Activated T-helper 9 cell treated with anti-CD3 and anti-CD28 coated beads, Interleukin-2, amount 50 U/mL, for 16 hours (primary cell): ENCODE measurements around the gene CCT2.

Experiments
- DNase-seq: peaks from one replicate; pipeline ENCODE4 v3.0.0-alpha.2; 2020; ENCODE audit warnings: low read depth

Gene CCT2

DNA sequence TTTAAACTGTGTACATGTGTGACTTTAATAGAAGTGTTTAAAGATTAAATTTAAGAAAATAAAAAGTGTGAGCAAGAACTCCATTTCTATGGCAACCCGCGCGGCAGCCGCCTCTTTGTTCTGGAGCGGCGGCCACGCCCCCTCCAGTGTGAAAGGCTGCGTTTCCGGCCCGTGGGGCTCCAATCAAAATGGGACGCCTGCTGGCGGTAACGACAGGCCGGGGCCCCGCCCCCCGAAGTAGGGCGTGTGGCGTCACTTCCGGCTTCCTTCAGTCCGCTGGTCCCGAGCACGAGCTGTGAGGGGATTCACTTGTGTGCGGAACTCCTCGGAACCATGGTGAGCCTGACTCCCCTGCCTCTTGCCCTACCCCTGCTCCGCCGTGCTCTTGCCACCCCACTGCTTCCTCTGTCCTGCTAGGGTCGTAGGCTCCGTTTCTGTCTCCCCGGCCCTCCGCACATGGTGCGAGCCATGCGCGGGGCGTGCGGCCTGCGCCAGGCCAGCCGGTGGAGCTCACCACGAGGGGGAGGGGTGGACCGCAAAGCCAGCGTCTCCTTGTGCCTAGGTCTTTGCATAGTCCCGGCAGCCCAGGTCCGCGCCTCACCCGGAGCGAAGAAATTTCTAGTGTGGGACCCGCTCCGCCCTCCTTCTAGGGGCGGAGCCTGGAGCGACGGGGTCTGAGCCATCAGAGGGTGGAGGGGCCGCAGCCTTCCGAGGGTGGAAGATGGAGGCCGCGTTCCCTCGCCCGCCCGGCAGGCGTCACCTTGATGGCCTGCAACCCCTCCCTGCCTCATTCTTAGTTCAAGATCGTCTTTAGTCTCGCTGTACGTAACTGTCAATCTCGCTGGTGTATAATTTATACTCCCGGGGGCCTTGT lies at the start of gene CCT2:
Gene CCT2, plus strand, starts transcription at position 271 of the 874 bp plus-strand sequence. Its CDS starts 63 bp downstream, at position 334.
- peak; percentile 96 for DNase-seq

DNA sequence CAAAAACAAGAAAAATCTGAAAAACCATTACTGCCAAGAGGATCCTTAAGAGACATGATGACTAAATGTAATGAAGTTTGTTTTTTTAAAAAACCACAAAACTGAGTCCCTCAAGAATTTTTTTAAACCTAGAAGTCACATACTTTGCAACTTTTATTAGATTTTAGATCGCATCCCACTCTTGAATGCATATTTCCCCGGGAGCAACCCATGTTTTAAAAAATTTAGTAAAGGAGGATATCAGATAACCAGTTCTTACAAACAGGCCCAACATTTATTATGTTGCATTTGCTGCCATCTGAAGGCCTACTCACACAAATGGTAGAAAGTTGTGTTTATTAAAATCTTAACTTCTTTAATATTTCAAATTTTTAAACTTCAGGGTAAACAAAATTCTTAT lies 44.3 kb upstream of the CCT2 start:
- DNase-seq, result no peak

DNA sequence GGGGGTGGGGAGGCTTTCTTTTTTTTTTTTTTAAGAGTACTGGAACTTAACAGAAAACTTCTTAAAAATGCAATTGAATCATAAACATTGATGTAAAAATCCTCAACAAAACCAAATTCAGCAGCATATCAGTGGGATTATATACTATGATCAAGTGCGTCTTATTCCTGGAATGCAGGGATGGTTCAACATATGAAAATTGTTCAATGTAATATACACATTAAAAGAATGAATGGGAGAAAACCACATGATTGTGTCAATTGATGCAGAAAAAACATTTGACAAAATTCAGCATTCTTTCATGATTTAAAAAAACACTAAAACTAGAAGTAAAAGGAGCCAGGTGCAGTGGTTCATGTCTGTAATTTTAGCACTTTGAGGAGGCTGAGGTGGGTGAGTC lies 41.2 kb upstream of the CCT2 start:
- no peak for DNase-seq

DNA sequence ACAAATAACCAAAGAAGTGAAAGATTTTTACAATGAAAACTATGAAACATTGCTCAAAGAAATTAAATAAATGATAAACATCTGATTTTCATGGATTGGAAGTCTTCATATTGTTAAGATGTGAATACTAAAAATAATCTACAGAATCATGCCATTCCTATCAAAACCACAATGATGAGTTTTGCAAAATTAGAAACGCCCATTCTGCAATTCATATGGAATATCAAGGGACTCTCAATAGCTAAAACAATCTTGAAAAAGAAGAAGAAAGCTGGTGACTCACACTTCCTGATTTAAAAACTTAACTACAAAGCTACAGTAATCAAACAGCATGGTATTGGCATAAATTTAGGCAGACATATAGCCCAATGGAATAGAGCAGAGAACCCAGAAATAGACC lies 40.2 kb upstream of the CCT2 start:
- DNase-seq, result no peak

DNA sequence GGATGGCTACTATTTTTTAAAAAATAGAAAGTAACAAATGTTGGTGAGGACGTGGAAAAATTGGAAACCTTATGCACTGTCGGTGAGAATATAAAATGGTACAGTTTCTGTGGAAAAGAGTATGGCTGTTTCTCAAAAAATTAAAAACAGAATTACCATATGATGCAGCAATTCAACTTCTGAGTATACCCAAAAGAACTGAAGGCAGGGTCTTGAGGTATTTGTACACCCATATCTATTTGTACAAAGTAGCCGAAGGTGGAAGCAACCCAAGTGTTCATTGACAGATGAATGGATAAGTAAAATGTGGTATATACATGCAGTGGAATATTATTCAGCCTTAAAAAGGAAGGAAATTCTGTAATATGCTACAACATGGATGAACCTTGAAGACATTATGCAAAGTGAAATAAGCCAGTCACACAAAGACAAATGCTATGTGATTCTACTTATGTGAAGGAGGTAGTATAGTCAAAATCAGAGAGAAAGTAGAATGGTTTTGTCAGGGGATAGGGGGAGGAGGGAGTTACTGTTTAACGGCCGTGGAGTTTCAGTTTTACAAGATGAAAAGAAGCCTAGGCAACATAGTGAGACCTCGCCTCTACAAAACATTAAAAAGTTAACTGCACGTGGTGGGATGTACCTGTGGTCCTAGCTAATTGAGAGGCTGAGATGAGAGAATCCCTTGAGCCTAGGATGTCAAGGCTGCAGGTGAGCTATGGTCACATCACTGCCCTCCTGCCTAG lies 38.4 kb upstream of the CCT2 start:
- DNase-seq, result no peak

DNA sequence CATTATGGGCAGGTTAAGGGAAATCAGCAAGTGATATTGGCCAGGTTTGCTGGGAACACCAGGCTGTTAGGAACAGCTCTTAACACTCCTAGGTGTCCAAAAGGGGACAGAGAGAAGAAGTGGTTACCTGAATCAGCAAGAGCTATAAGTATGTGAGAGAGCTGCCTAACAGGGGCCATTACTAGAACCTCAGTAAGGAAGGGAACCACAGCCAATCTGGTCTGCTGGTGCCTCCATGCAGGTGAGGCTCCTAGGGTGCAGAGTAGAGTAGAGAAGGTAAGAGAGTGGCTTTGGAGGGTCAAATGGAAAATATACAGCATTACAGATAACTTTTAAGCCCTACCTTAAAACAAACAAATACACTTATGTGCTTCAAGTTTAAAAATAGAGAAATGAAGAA lies 36.6 kb upstream of the CCT2 start:
- no peak for DNase-seq

DNA sequence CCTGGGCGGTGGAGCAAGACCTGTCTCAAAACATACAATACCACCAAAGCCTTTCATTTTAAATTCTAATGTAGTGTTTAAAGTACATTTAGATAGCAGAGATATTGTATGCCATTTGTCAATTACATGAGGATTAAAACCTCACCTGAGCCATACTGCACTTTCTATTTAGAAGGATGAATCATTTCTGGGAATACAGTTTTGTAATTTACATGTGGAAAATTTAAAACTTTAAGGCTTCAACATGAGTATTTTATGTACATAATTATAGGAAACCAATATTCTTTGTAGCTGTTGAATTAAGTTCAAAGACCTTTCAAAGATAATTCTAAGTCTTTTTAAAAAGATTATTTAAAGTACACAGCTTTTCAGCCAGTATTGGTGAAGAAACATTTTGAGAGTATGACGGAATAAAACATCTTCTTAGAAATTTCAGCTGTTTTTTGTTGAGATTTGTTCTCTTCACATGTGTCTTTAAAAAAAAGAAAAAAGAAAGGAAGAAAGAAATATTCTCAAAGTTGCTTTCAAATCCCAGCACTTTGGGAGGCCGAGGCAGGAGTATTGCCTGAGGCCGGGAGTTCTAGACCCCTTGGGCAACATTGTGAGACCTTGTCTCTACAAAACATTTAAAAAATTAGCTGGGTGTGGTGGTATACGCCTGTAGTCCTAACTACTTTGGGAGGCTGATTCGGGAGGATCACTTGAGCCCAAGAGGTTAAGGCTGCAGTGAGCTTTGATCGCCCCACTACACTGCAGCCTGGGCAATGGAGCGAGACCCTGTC lies 34.5 kb upstream of the CCT2 start:
- DNase-seq, result no peak

DNA sequence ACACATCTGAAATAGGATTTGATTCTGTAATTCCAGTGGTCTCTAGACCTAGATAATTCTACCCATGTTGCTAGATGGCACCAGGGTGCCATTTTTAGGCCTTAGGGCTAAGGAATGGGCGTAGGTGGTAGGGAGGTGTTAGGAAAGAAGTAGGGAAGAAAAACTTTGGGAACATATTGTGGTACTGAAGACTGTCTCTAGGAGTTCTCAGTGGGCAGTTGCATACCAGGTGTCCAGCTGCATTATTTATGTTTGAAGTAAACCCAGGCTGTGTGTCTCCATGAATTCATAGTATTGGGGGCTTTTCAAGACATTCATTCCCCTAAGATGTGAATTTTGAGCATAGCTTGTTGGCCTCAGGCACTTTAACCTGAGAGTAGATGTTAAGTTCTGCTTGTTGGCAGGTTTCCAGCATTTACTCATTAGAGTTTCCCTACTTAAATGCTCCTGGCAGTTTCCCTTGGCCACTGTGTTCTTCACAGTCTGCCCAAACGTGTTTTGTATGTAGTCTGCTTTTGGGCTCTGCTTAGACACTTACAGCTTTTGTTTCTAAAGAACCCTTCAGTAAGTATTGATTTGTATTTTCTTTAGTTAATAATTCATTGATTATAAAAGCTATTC lies 31.5 kb upstream of the CCT2 start:
- no peak for DNase-seq

DNA sequence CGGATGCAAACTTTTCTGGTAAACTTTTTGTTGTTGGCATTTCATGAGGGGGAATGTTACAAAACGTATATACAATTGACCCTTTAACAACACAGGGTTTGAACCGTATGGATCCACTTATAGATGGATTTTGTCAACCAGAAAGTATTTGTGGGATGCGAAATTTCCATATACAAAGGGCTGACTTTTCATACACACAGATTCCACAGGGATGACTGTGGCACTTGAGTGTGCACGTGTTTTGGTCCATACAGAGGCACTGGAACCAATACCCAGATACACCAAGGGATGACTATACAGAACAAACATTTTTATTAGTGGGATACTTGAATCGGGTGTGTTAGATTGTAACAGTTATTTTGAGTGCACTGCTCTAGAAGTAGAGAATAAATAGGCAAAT lies 29.8 kb upstream of the CCT2 start:
- no peak for DNase-seq

DNA sequence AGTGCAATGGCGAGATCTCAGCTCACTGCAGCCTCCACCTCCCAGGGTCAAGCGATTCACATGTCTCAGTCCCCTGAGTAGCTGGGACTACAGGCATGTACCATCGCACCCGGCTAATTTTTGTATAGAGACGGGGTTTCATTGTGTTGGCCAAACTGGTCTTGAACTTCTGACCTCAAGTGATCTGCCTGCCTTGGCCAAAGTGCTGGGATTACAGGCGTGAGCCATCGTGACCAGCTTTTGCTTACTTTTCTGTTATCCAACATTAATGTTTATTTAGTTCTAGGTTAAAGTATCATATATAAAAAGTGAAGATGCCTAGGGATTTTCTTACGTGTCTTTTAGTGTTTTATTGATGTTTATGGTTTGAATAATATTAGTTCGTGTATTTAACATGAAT lies 28.9 kb upstream of the CCT2 start:
- no peak for DNase-seq

DNA sequence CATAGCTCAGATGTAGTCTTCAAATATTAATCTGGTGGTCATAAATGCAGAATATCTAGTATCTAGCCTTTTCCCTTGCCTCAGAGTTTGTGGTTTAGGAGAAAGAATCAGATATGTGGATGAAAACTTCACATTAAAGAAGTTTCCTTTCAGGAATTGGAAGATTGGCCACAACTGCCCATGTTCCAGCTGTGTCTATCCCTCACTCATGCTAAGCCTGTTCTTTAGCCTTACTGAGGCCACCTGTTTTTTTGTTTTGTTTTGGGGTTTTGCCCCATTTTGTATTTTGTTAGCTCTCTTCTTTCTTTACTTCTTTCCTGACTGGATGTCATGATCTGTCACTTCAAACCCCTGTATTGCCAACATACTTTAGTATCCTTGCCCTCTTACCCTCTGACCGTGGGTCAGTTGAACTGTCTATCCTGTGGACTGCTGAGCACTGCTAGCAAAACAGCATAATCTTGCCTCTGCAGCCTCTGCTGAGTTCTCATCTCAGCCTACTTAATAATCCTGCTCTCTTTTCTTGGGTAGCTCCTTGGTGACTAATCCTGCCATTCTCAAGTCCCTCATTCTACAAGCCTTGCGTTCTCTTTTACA lies 22.0 kb upstream of the CCT2 start:
- no peak for DNase-seq

DNA sequence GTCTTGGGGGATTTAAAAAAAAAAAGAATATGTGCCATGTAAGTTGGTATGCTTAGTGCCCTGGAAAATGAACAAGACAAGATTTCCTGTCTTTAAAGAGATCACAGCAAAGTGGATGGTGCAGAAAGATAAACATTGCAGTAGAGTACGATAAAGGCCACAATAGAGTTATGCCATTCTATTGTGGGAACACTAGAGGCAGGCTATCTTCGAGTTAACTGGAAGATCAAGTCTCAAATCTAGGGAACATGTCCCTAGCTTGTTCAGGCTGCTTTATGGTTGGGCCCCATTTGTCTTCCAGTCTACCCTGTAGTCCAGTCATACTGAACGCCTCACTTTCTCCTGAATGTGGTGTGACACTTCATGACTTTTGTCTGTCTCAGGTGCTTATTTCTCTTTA lies 18.7 kb upstream of the CCT2 start:
- no peak for DNase-seq

DNA sequence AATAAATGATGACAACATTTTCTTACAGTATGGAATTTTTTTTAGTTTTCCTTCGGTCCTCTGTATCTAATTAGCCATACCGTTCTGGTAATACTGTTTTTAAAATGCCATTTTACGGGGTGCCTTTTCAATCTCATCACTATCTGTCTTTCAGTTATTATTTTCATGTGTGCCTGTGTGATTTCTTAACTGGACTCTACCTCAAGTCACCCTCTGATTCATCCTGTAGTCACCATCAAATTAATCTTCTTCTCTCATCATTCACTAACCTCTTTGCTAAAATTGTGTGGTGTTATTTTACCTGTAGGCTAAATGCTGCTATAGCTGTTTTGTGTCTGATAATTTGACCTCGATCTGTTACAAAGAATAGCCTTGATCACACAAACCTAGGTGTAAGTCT lies 16.0 kb upstream of the CCT2 start:
- DNase-seq, result no peak

DNA sequence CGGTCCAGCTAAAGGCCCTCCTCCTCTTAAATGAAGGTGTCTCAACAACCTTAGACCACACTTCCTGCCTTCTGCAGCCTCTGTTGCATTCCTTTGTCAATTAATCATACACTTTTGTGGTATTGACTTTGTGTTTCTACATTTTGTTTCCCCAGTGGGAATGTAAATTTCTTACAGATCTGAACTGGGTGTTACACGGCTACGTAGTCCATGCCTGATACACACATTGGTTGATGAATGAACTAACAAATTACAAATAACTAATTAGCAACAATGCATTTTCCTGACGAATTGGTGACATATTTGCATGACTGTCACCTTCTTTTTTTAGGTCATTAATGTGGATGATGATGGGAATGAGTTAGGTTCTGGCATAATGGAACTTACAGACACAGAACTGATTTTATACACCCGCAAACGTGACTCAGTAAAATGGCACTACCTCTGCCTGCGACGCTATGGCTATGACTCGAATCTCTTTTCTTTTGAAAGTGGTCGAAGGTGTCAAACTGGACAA lies 15.2 kb upstream of the CCT2 start:
- DNase-seq, result no peak

DNA sequence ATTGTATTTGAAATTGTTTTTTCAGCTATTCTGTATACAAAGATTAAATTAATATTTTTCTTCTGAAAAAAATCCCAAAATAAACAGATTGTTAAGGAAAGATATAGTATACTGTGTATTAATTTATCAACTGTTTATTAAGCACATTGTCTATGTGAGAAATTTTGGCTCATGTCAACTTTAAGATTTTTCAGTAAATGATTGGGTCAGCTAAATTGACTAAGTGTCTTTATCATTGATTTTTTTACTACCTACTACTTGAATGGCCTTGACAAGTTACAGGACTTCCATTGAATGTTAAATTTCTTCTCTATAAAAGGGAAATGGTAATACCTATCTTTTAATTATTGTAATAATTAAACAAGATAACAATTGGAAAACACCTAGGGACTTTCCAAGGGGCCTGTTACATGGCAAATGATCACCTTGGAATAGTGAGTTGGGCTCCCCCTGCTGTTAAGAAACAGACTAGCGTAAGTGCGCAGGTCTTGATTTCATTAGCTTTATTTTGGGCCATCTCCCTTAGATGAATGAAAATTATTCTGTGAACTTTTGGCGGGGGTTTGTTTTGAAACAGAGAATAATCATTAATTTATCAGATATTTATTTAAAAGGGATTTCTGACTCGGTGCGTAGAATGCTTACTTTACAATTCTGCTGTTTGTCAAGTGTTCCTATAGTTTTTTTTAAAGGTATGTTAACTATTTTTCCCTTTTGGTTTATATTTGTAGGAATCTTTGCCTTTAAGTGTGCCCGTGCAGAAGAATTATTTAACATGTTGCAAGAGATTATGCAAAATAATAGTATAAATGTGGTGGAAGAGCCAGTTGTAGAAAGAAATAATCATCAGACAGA lies 14.5 kb upstream of the CCT2 start:
- peak; percentile 16 for DNase-seq

DNA sequence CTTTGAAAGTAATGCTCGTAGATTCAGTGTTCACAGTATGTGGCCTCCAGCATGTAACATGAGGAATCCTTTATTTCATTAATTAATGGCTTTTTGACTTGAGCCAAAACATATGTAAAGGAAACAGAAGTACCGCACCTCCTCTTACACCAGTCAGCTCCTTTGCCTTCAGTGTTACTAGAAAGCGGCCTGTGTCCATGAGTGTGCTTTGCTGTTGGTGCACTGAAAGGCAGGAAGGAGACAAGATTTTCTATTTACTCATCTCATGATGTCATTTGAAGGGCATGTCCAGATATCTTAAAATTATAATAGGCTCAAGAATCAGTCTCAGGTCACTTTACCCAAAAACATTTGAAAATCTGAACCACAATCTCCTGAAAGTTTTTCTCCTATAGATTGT lies 9.9 kb upstream of the CCT2 start:
- DNase-seq, result no peak

DNA sequence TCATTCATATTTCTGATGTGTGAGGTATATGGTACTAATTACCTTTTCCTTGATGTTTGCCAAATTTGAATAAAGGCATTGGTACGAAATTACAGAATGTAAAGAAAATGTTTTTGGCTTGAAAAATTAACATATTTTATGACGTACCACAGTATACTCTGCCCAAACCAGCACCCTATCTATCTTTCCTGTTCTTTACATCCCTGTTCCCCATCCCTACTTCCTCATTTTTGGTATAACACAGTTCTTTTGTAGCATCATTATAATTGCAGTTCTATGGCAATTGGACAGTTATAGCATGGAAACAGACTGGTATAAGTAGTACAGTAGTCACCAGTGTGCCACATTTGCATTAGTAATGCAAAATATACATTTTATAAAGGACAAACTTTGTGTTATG lies 7.0 kb upstream of the CCT2 start:
- no peak for DNase-seq

DNA sequence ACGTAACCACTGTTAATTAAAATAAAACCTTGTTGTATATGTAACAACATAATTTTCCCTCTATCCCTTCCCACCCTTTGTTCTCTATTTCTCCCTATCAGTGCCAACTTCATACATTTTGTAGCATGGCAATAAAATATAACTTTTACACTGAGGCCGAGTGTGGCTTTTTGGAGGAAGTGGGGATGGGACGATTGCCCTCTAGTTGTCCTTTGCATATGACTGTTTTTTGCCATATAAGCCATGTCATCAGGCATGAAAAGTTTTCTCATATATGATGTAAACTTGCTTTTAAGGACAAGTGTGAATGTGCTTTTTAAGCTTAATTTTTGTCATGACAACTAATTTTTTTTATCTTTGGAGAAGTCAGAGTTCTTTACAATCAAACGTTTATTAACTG lies 6.2 kb upstream of the CCT2 start:
- DNase-seq, result no peak

DNA sequence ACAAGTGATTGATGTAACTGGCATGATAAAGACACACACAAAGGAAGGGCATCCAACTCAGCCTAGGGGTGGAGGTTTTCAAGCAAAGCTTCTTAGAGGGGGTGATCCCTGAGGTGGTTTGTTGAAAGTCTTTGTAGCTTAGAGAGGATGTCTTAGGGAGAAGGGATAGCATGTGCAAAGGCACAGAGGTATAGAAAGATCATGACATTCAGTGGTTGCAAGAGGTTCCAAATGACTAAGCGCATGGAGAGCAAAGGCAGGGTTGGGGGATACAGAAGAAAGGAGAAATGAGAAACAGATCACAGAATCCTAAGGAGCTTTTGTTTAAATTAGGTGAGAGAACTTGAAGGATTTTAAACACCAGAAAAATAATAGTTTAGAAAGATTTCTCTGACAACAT lies 5.2 kb upstream of the CCT2 start:
- no peak for DNase-seq

DNA sequence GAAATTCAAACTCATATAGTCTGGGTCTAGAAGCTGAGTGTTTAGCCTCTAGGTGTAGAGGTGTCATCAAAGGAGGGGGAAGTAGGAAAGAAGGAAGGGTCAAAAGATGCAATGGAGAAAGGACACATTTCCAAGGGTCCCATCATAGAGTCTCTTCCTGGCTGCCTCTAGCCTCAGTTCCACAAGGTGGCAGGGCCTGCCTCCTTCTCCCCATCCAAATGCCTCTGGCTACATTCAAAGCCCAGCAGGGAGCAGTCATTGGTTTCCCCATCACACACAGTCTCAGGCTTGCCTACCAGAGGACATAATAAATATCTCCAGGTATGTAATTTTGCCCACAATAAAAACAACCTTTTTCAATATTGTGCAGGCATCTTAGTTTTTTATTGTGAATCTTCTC lies 2.1 kb upstream of the CCT2 start:
- DNase-seq, result no peak

DNA sequence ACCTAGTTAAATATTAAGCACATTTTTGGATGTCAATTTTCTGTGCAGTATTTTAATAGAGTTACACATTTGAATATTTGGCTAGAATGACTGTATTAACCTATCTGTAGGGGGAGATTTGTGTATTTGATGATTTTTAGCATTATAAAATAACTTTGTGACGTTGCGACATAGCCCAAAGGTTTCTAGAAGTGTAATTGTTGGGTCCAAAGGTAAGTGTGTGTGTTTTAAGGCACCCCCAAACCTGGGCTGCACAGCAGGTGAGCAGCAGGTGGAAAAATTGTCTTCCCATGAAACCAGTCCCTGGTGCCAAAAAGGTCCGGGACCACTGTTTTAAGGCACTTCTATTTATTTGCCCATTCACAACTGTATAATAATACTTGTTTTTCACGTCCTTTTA lies 3.3 kb downstream of the CCT2 start:
- DNase-seq, result no peak
